LNCaP clone FGC (cell line): ENCODE results near the gene MEIS2.

ENCODE experiments used
- DNase-seq: peaks from one replicate; pipeline ENCODE4 v3.0.0-alpha.2; 2011; ENCODE audit warnings: low read depth
- H3K4me3 ChIP-seq: 2 replicates; pipeline ENCODE4 v1.5.1; 2011; ENCODE audit warnings: mild to moderate bottlenecking, low read depth, low read length, control low read depth
- TF ChIP-seq, protein P1 (sequence below): IDR thresholded peaks from 2 replicates; pipeline ENCODE4 v1.5.1; 2012; ENCODE audit warnings: mild to moderate bottlenecking; ENCODE audit not compliant: control insufficient read depth, insufficient read depth; ENCODE audit errors: extremely low read depth

Gene MEIS2

DNA sequence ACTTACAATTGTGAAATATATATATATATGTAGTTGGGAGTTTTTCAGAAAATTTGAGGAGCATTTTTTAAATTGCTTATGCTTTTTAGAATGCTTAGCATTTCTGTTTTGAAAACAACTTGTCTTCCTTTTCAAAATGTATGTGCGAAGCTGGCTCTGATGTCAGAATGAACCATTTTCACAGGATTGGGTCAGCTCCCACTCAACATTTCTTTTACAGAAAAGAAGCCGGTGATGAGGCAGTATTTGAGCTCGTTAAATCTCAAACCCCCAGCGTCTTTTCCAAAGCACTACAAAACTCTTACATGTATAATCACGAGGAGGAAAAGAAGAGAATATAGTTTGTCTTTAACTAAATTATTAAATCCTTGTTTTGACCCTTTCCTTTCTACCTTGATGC is 225.4 kb downstream of the MEIS2 start:
- DNase-seq, result no peak
- TF ChIP-seq, protein P1, sequence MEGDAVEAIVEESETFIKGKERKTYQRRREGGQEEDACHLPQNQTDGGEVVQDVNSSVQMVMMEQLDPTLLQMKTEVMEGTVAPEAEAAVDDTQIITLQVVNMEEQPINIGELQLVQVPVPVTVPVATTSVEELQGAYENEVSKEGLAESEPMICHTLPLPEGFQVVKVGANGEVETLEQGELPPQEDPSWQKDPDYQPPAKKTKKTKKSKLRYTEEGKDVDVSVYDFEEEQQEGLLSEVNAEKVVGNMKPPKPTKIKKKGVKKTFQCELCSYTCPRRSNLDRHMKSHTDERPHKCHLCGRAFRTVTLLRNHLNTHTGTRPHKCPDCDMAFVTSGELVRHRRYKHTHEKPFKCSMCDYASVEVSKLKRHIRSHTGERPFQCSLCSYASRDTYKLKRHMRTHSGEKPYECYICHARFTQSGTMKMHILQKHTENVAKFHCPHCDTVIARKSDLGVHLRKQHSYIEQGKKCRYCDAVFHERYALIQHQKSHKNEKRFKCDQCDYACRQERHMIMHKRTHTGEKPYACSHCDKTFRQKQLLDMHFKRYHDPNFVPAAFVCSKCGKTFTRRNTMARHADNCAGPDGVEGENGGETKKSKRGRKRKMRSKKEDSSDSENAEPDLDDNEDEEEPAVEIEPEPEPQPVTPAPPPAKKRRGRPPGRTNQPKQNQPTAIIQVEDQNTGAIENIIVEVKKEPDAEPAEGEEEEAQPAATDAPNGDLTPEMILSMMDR, result no peak
- H3K4me3 ChIP-seq, result no peak overlapping the region

DNA sequence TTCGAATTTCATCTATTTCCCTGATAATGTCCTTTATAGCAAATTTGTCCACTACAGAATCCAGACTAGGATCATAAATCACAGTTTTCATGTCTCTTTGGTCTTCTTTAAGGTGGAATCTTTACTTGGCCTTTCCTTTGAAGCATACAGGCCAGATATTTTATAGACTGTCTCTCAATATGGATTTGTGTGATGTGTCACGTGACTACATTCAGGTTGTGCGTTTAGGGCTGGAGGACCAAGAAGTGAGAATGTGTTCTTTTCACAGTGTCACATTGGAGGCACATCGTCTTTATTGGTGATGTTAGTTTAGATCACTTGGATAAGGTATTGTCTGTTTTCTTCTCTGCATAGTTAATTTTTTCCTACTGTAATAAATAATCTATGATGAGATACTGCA is 232.9 kb downstream of the MEIS2 start:
- DNase-seq, result no peak
- H3K4me3 ChIP-seq, result no peak overlapping the region
- TF ChIP-seq, protein P1, result no peak

DNA sequence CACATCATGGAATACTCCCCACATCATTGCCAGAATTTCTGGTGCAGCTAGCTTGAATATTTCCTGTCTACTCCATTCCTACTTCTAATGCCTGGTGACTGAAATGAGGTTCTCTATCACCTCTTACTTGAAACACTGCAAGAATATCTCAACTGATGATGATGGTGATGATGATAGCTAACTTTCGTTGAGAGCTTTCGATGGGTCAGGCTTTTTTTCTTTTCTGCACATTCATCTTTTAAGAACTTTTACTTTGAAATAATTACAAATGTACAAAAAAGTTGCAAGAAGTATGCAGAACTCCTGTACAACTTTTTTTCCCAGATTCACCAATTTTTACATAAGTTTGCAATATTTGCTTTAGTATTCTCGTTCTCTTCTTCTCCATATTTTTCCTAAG is 233.5 kb downstream of the MEIS2 start:
- DNase-seq, result no peak
- H3K4me3 ChIP-seq, result no peak overlapping the region
- TF ChIP-seq, protein P1, result no peak

DNA sequence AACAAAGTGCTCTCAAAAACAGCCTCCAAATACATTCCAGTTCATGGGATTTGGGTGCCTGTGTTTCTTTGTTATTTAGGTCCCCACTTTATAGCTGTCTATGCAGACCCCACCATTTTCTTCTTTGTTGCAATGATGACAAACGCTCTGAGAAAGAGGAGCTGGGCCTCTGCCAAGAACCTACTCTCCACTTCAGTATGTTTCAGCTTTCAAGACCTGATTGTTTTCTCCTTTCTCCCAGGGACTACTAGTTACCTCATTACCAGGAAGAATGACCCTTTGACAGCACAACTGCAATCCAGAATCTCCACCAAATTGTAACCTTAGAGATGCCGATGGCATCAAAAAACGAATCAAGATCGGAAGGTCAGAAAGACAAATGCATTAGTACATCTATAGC is 236.8 kb downstream of the MEIS2 start:
- no peak overlapping the region for H3K4me3 ChIP-seq
- DNase-seq, result no peak
- TF ChIP-seq, protein P1, result no peak

DNA sequence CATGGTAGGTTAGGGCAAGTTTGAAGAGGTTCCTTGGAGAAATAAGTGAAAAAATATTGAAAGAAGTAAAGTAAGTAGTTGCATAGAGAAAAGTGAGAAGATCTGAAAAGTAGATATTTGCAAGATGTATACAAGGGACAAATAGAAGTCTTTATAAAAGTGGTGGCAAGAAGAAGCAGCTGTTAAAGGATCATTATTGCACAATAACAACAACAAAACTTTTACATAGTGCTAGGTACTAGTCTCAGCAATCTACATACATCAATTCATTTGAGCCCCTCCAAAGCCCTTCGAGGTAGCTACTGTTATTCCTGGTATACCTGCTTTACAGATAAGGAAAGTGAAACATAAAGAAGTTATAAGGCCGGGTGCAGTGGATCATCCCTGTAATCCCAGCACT is 239.6 kb downstream of the MEIS2 start:
- no peak for DNase-seq
- TF ChIP-seq, protein P1, result no peak
- no peak overlapping the region for H3K4me3 ChIP-seq

DNA sequence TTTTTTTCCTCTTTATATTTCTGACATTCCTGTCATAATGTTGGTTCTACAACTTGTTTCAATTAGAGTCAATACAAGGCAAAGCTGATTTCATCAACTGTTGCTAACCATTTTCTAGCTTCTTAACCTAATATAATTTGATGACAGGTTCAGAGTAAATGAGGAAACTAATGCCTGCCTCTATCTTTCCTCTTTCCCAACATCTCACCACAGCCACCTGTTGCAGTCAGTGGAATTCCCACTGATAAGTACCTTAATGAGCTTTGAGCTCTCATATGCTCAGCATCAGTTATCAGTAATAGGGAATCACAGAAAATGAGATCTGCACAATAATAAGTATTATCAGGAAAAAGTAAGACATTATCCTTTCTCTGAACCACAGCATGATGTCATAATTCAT is 241.9 kb downstream of the MEIS2 start:
- TF ChIP-seq, protein P1, result no peak
- H3K4me3 ChIP-seq, result no peak overlapping the region
- DNase-seq, result no peak

DNA sequence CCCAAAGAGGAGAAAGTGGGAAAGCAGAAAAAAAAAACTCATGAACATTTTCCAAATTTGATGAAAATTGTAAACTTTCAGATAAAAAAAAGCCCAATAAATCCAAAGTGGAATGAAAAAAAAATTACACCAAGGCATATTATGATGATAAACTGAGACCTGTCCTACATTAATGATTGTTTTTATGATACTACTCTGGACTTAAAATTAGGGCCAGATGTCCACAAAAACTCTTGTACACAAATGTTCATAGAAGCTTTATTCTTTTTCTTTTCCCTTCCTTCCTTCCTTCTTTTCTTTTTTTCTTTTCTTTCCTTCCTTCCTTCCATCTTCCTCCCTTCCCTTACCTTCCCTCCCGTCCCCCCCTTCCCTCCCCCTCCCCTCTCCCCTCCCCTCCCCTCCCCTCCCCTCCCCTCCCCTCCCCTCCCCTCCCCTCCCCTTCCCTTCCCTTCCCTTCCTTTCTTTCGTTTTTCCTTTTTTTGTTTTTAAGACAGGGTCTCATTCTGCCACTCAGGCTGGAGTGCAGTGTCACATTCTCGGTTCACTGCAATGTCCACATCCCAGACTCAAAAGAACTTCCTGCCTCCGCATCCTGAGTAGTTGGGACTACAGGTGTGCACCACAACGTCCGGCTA is 243.9 kb downstream of the MEIS2 start:
- no peak overlapping the region for H3K4me3 ChIP-seq
- TF ChIP-seq, protein P1, result no peak
- DNase-seq, result no peak
